ENCODE measurements around the gene LRRC25. TPM values are rescaled to one million over a fixed set of nuclear protein-coding genes. Genes with fewer than 3 reads are reported as not detected.

LRRC25 gene
- total RNA-seq, 1 donor from 2014 or later = 3.9 TPM

DNA sequence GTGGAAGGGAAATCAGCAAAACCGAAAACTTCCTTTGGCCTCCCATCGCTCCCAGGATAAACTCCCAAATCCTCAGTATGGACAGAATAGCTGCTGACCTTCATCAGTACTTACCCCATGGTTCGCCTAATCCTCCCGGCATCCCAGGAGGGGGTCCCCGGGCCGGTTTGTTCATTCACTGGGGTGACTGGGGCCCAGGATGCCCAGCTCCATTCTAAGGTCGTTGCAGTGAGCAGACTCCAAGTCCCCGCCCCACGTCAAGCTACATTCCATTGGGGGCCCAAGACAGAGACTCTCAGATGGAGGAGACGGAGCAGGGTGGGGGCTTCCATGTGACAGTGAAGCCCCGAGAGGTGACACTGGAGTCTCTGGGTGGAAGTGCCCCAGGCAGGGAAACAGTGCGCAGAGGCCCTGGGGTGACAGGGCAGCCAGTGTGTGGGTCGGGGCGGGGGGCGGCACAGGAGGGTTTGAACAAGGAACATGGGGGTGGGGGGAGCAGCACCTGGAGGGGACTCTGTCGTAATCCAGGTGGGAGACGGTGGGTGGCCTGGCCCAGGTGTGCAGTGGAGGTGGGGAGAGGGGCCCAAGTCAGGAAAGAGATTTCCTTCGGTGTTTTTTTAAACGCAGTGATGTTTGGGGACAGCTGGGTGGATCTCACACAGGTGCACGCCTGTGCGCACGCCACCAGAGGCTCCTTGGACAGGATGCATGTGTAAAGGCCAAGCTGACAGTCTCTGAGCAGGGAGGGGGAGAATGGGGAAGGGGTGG lies 26.9 kb upstream of the LRRC25 start:
- no peak for DNase-seq (ENCODE audit: extremely low spot score in 2 of 2)
- TF ChIP-seq POLR2A (IDR thresholded peaks at IDR 0.05) (no peak), POLR2AphosphoS5 (IDR thresholded peaks at IDR 0.05; ENCODE audit: insufficient read depth in 1 of 2, low read depth in 1 of 2) (no peak)
- TF ChIP-seq, protein P1, sequence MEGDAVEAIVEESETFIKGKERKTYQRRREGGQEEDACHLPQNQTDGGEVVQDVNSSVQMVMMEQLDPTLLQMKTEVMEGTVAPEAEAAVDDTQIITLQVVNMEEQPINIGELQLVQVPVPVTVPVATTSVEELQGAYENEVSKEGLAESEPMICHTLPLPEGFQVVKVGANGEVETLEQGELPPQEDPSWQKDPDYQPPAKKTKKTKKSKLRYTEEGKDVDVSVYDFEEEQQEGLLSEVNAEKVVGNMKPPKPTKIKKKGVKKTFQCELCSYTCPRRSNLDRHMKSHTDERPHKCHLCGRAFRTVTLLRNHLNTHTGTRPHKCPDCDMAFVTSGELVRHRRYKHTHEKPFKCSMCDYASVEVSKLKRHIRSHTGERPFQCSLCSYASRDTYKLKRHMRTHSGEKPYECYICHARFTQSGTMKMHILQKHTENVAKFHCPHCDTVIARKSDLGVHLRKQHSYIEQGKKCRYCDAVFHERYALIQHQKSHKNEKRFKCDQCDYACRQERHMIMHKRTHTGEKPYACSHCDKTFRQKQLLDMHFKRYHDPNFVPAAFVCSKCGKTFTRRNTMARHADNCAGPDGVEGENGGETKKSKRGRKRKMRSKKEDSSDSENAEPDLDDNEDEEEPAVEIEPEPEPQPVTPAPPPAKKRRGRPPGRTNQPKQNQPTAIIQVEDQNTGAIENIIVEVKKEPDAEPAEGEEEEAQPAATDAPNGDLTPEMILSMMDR (IDR thresholded peaks at IDR 0.05) = no peak
- H3K27ac ChIP-seq = peak overlapping the region; percentile 54
- no peak overlapping the region for H3K4me3 ChIP-seq
- H3K9me3 ChIP-seq = no peaks in the 10 kb centered on the region
- no peaks in the 10 kb centered on the region for H3K27me3 ChIP-seq
- peaks cover 91% of the 10 kb centered on the region for H3K4me1 ChIP-seq
- intact Hi-C loops (cut with DNase I) = no loop called here
- H3K36me3 ChIP-seq = no peaks in the 10 kb centered on the region

GRCh38 chr19:18423258-18424020 lies 26.0 kb upstream of the LRRC25 start:
- Histone ChIP-seq H3K27me3 (no peaks in the 10 kb centered on the region), H3K27ac (peak overlapping the region; percentile 54), H3K36me3 (no peaks in the 10 kb centered on the region), H3K4me1 (peaks cover 89% of the 10 kb centered on the region), H3K9me3 (no peaks in the 10 kb centered on the region), H3K4me3 (no peak overlapping the region)
- intact Hi-C loops (cut with DNase I) = no loop called here
- TF ChIP-seq, protein P1 (IDR thresholded peaks at IDR 0.05) = no peak
- TF ChIP-seq POLR2A (IDR thresholded peaks at IDR 0.05) = no peak
- TF ChIP-seq POLR2AphosphoS5 (IDR thresholded peaks at IDR 0.05; ENCODE audit: insufficient read depth in 1 of 2, low read depth in 1 of 2) = no peak
- DNase-seq (ENCODE audit: extremely low spot score in 2 of 2) = no peak

DNA sequence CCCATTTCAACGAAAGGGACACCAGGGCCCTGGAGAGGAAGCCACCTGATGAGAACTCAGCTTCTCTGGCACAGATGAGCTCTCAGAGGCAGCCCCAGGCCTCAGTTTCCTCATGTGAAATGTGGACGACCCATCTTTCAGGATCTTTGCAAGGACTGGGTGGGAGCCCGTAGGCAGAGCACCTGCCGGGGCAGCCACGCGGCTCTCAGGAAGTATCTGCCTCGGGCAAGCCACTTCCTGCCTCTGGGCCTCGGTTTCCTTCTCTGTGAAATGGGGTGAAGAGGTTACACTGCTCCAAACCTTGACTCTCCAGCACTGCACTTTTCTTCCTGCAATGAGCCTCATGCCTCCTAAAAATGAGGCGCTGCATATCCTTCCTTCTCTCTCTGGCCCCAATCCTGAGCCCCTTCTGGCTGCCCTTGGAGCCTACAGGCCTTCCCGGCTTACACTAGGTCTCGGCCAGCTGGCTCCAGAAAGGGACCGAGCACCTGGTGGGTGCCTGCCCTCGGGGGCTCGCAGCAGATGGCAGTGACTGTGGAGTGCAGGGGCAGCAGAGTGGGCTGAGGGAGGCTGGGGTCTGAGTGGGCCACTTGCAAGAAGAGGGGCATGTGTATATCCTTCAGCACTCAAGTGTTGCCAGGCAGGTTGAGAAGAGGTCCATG lies 25.2 kb upstream of the LRRC25 start:
- intact Hi-C loops (cut with DNase I) = no loop called here

GRCh38 chr19:18421371-18421959 lies 24.0 kb upstream of the LRRC25 start:
- Histone ChIP-seq H3K4me1 (peaks cover 90% of the 10 kb centered on the region), H3K9me3 (no peaks in the 10 kb centered on the region), H3K27ac (peak overlapping the region; percentile 97), H3K27me3 (no peaks in the 10 kb centered on the region), H3K36me3 (no peaks in the 10 kb centered on the region), H3K4me3 (peak overlapping the region in 1 of 2 donors; percentile 66)
- intact Hi-C loops (cut with DNase I) = no loop called here
- TF ChIP-seq POLR2AphosphoS5 (IDR thresholded peaks at IDR 0.05; ENCODE audit: insufficient read depth in 1 of 2, low read depth in 1 of 2) (no peak), POLR2A (IDR thresholded peaks at IDR 0.05) (no peak)
- TF ChIP-seq, protein P1 (IDR thresholded peaks at IDR 0.05) = no peak
- DNase-seq (ENCODE audit: extremely low spot score in 2 of 2) = no peak

More for the DNA sequence above, 25.2 kb upstream of the LRRC25 start:
- Histone ChIP-seq H3K4me1 (peaks cover 90% of the 10 kb centered on the region), H3K27me3 (no peaks in the 10 kb centered on the region), H3K27ac (no peak overlapping the region), H3K36me3 (no peaks in the 10 kb centered on the region), H3K9me3 (no peaks in the 10 kb centered on the region), H3K4me3 (no peak overlapping the region)
- no peak for DNase-seq (ENCODE audit: extremely low spot score in 2 of 2)
- TF ChIP-seq POLR2AphosphoS5 (IDR thresholded peaks at IDR 0.05; ENCODE audit: insufficient read depth in 1 of 2, low read depth in 1 of 2) (no peak), POLR2A (IDR thresholded peaks at IDR 0.05) (no peak)
- TF ChIP-seq, protein P1 (IDR thresholded peaks at IDR 0.05) = no peak
